Hippocampal formation (tissue), 2 donors: ENCODE data around the gene ADCK1.
A peak's percentile ranks its signal among the peaks of the same experiment; 100 is the strongest.
"Not testable (repeated sequence)": the region's sequence is repeated elsewhere in the genome, so short reads cannot be mapped to it uniquely, and the experiment has no call there.

ENCODE experiments used
- DNase-seq, 2 donors: peaks; one replicate each; lab custom pipeline; 2025; lab: John Stamatoyannopoulos, UW

The ADCK1 gene

GRCh38 chr14:77799863-77800730, at the start of gene ADCK1:
TSS of gene ADCK1 (plus strand) at chr14:77800109. CDS start at chr14:77818979, 18,870 bp downstream.
- peak; percentile 85 to 96 for DNase-seq

GRCh38 chr14:77752266-77752665, 47.6 kb upstream of the ADCK1 start:
- no peak for DNase-seq

- no peak for DNase-seq
Observed at GRCh38 chr14:77752799-77753516, 47.0 kb upstream of the ADCK1 start.

- DNase-seq: peak; percentile 51 to 90
Observed at GRCh38 chr14:77760381-77761204, 39.3 kb upstream of the ADCK1 start, which contains the start of gene SNW1. TSS of gene SNW1 (minus strand) at chr14:77761156. CDS start at chr14:77761127, 29 bp downstream.

- peak; percentile 11 to 97 for DNase-seq
Observed at GRCh38 chr14:77761205-77761931, 38.5 kb upstream of the ADCK1 start.

- no peak for DNase-seq
Observed at GRCh38 chr14:77763316-77763715, 36.6 kb upstream of the ADCK1 start.

- DNase-seq: no peak
Observed at GRCh38 chr14:77763978-77764377, 35.9 kb upstream of the ADCK1 start.

- not testable (repeated sequence) for DNase-seq
Observed at GRCh38 chr14:77768442-77769069, 31.4 kb upstream of the ADCK1 start.

- not testable (repeated sequence) for DNase-seq
Observed at GRCh38 chr14:77773966-77774365, 25.9 kb upstream of the ADCK1 start.

- no peak for DNase-seq
Observed at GRCh38 chr14:77782202-77782601, 17.7 kb upstream of the ADCK1 start.

- no peak for DNase-seq
Observed at GRCh38 chr14:77786148-77786547, 13.8 kb upstream of the ADCK1 start.

GRCh38 chr14:77790566-77791224, 9.2 kb upstream of the ADCK1 start:
- no peak for DNase-seq

- DNase-seq: no peak
Observed at GRCh38 chr14:77791225-77791600, 8.7 kb upstream of the ADCK1 start.

- DNase-seq: not testable (repeated sequence)
Observed at GRCh38 chr14:77793255-77793654, 6.7 kb upstream of the ADCK1 start.

- DNase-seq: no peak
Observed at GRCh38 chr14:77794357-77794756, 5.6 kb upstream of the ADCK1 start.

GRCh38 chr14:77799456-77799855, 453 bp upstream of the ADCK1 start:
- DNase-seq: not testable (repeated sequence)

GRCh38 chr14:77800814-77801213, 905 bp downstream of the ADCK1 start:
- DNase-seq: no peak

GRCh38 chr14:77804592-77804991, 4.7 kb downstream of the ADCK1 start:
- DNase-seq: no peak

- DNase-seq: no peak
Observed at GRCh38 chr14:77805706-77806105, 5.8 kb downstream of the ADCK1 start.

GRCh38 chr14:77808250-77808649, 8.3 kb downstream of the ADCK1 start:
- no peak for DNase-seq
